ENCODE data around the gene CKLF.

Gene CKLF

GRCh38 chr16:66598111-66598510 is 45.7 kb downstream of the CKLF start:
- Histone ChIP-seq H4K5ac (ENCODE audit: low read length) (no peak overlapping the region), H3K4ac (ENCODE audit: low read depth, low read length) (no peak overlapping the region), H3K4me2 (ENCODE audit: low read length) (no peak overlapping the region), H3K18ac (ENCODE audit: low read length) (no peak overlapping the region), H2BK5ac (ENCODE audit: low read length) (no peak overlapping the region), H3K79me2 (ENCODE audit: control insufficient read depth, insufficient read depth, low read length) (no peaks in the 10 kb centered on the region), H2BK120ac (ENCODE audit: low read depth, low read length) (no peak overlapping the region), H3K56ac (ENCODE audit: low read length) (no peak overlapping the region), H3K23ac (ENCODE audit: low read length) (no peak overlapping the region), H3K4me1 (ENCODE audit: control insufficient read depth, low read depth, low read length) (no peaks in the 10 kb centered on the region), H3K27me3 (ENCODE audit: insufficient read depth, low read length, poor library complexity) (no peaks in the 10 kb centered on the region), H3K27ac (ENCODE audit: low read depth, low read length) (no peak overlapping the region), H3K79me1 (ENCODE audit: low read length) (no peaks in the 10 kb centered on the region), H4K8ac (ENCODE audit: low read depth, low read length) (no peak overlapping the region), H2AK5ac (ENCODE audit: low read length) (no peak overlapping the region), H3K36me3 (ENCODE audit: control insufficient read depth, insufficient read depth, low read length) (no peaks in the 10 kb centered on the region), H2BK15ac (replicated peaks; ENCODE audit: low read depth) (no peak overlapping the region), H3K9ac (ENCODE audit: low read length) (no peak overlapping the region), H3K4me3 (ENCODE audit: low read length) (no peak overlapping the region)
- WGBS (ENCODE audit: extremely low coverage, insufficient coverage, low lambda C conversion rate) = no CpG with 5 or more reads among the region's 3 CpGs
- DNase-seq = no peak

DNA sequence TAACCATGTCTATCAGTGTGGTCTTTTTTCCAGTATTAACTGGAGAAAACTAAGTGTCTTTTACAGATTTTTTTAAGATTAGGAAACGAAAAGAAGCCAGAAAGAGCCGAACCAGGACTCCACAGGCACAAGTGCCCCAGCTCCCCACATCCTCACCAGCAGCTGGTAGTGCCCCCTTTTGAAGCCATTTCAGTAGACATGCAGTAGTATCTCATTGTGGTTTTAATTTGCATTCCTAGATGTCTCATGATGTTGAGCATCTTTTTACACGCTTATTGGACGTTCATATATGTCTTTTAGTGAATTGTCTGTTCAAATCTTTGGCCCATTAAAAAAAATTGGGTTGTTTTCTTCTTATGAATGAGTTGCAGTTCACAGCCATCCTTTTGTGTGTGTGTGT is 47.4 kb downstream of the CKLF start:
- H3K27me3 ChIP-seq (ENCODE audit: insufficient read depth, low read length, poor library complexity) = no peaks in the 10 kb centered on the region
- H3K9ac ChIP-seq (ENCODE audit: low read length) = no peak overlapping the region
- no peak overlapping the region for H4K5ac ChIP-seq (ENCODE audit: low read length)
- H2BK120ac ChIP-seq (ENCODE audit: low read depth, low read length) = no peak overlapping the region
- no peak overlapping the region for H3K56ac ChIP-seq (ENCODE audit: low read length)
- H3K27ac ChIP-seq (ENCODE audit: low read depth, low read length) = no peak overlapping the region
- no peak overlapping the region for H2BK15ac ChIP-seq (replicated peaks; ENCODE audit: low read depth)
- no peak overlapping the region for H3K4me3 ChIP-seq (ENCODE audit: low read length)
- H2BK5ac ChIP-seq (ENCODE audit: low read length) = no peak overlapping the region
- no peak overlapping the region for H3K18ac ChIP-seq (ENCODE audit: low read length)
- H4K8ac ChIP-seq (ENCODE audit: low read depth, low read length) = no peak overlapping the region
- H3K23ac ChIP-seq (ENCODE audit: low read length) = no peak overlapping the region
- DNase-seq = no peak
- no peak overlapping the region for H3K4me2 ChIP-seq (ENCODE audit: low read length)
- no peaks in the 10 kb centered on the region for H3K36me3 ChIP-seq (ENCODE audit: control insufficient read depth, insufficient read depth, low read length)
- no peak overlapping the region for H3K4ac ChIP-seq (ENCODE audit: low read depth, low read length)
- no peaks in the 10 kb centered on the region for H3K4me1 ChIP-seq (ENCODE audit: control insufficient read depth, low read depth, low read length)
- no CpG with 5 or more reads among the region's 4 CpGs for WGBS (ENCODE audit: extremely low coverage, insufficient coverage, low lambda C conversion rate)
- H3K79me1 ChIP-seq (ENCODE audit: low read length) = no peaks in the 10 kb centered on the region
- H3K79me2 ChIP-seq (ENCODE audit: control insufficient read depth, insufficient read depth, low read length) = no peaks in the 10 kb centered on the region
- no peak overlapping the region for H2AK5ac ChIP-seq (ENCODE audit: low read length)

DNA sequence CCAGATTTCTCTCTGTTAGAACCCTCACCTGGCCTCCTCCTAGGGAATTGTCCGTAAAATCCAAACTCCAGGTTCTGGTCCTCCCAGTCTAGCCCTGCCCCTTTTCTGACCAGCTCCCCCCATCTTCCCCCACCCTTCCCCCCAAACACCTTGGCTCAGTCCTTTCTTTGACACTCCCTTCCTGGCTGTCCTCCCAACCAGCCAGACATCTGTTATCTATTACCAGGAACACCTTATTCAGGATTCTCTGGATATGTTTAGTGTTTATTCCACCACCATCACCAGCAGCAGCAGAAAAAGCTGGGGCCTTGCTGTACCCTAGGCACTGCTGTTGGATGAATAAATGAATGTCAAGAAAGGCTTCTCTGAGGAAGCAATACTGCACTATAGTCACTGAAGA is 48.1 kb downstream of the CKLF start:
- Histone ChIP-seq H3K79me1 (ENCODE audit: low read length) (no peaks in the 10 kb centered on the region), H3K27ac (ENCODE audit: low read depth, low read length) (no peak overlapping the region), H3K9ac (ENCODE audit: low read length) (no peak overlapping the region), H3K4me1 (ENCODE audit: control insufficient read depth, low read depth, low read length) (no peaks in the 10 kb centered on the region), H3K27me3 (ENCODE audit: insufficient read depth, low read length, poor library complexity) (no peaks in the 10 kb centered on the region), H3K18ac (ENCODE audit: low read length) (no peak overlapping the region), H3K56ac (ENCODE audit: low read length) (no peak overlapping the region), H2AK5ac (ENCODE audit: low read length) (no peak overlapping the region), H3K23ac (ENCODE audit: low read length) (no peak overlapping the region), H3K79me2 (ENCODE audit: control insufficient read depth, insufficient read depth, low read length) (no peaks in the 10 kb centered on the region), H2BK120ac (ENCODE audit: low read depth, low read length) (no peak overlapping the region), H3K4me2 (ENCODE audit: low read length) (no peak overlapping the region), H3K4me3 (ENCODE audit: low read length) (no peak overlapping the region), H2BK5ac (ENCODE audit: low read length) (no peak overlapping the region), H4K8ac (ENCODE audit: low read depth, low read length) (no peak overlapping the region), H2BK15ac (replicated peaks; ENCODE audit: low read depth) (no peak overlapping the region), H3K4ac (ENCODE audit: low read depth, low read length) (no peak overlapping the region), H4K5ac (ENCODE audit: low read length) (no peak overlapping the region), H3K36me3 (ENCODE audit: control insufficient read depth, insufficient read depth, low read length) (no peaks in the 10 kb centered on the region)
- WGBS (ENCODE audit: extremely low coverage, insufficient coverage, low lambda C conversion rate) = no CpG with 5 or more reads among the region's 1 CpG
- DNase-seq = no peak

DNA sequence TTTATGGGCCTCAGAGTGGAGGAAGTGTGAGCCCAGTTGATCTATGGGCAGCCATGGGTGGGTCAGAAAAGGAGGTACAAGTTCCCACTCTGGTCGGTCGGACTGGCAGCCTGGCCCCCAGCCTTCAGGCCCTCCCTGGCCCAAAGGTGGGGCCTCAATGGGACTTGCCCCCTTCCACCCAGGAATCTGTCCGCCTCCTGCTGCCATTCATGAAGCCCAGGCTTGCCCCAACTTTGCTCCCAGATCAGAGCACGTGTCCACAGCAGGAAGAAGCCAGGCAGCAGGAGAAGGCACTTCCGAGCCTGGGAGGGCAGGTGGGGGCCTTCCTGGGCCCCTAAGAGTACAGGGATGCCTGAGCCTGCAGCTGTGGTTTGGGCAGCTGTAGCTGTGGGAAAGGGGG is 49.1 kb downstream of the CKLF start:
- Histone ChIP-seq H3K9ac (ENCODE audit: low read length) (no peak overlapping the region), H2BK5ac (ENCODE audit: low read length) (no peak overlapping the region), H3K18ac (ENCODE audit: low read length) (no peak overlapping the region), H3K4me3 (ENCODE audit: low read length) (no peak overlapping the region), H2BK15ac (replicated peaks; ENCODE audit: low read depth) (no peak overlapping the region), H3K36me3 (ENCODE audit: control insufficient read depth, insufficient read depth, low read length) (no peaks in the 10 kb centered on the region), H2AK5ac (ENCODE audit: low read length) (no peak overlapping the region), H4K5ac (ENCODE audit: low read length) (no peak overlapping the region), H3K23ac (ENCODE audit: low read length) (no peak overlapping the region), H3K79me1 (ENCODE audit: low read length) (no peaks in the 10 kb centered on the region), H3K4me2 (ENCODE audit: low read length) (no peak overlapping the region), H3K56ac (ENCODE audit: low read length) (no peak overlapping the region), H3K4ac (ENCODE audit: low read depth, low read length) (no peak overlapping the region), H3K79me2 (ENCODE audit: control insufficient read depth, insufficient read depth, low read length) (peaks cover 2% of the 10 kb centered on the region), H3K27me3 (ENCODE audit: insufficient read depth, low read length, poor library complexity) (no peaks in the 10 kb centered on the region), H3K4me1 (ENCODE audit: control insufficient read depth, low read depth, low read length) (peaks cover 2% of the 10 kb centered on the region), H3K27ac (ENCODE audit: low read depth, low read length) (no peak overlapping the region), H2BK120ac (ENCODE audit: low read depth, low read length) (no peak overlapping the region), H4K8ac (ENCODE audit: low read depth, low read length) (no peak overlapping the region)
- no CpG with 5 or more reads among the region's 5 CpGs for WGBS (ENCODE audit: extremely low coverage, insufficient coverage, low lambda C conversion rate)
- DNase-seq = no peak

DNA sequence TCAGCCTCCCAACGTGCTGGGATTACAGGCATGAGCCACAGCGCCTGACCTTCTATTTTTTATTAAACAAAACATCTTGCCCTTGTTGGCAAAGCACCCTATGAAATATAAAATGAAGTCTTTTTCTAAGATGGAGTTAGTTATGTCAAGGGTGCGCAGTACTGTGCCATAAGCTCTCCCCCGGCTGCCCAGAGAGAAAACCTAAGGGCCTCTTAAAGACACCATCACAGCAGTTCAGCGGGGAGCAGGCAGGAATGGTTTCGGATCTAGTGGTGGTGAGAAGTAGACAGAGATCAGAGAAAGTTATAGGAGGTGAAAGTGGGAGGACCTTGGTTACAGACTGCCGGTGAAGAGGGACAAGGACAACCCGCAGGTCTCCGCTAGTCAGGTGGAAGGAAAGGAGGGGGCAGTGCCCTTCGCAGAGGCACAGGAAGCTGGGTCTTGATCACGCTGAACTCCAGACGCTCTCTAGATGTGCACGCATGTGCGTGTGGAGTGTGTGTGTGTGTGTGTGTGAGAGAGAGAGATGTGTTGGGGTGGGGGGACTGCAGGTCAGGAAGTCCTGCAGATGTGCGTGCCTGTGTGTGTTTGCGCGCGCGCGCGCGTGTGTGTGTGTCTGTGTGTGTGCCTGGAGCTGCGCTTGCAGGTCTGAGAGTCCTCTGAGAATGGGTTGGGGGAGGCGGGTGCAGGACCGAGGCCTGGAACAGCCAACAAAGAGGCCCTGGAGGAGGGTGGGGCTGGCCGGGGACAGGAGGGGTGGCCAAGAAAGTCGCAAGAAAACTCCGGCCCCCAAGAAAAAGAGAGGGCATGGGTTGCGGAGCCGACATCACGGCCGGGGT is 51.4 kb downstream of the CKLF start:
- Histone ChIP-seq H3K79me1 (ENCODE audit: low read length) (peaks cover 3% of the 10 kb centered on the region), H4K5ac (ENCODE audit: low read length) (no peak overlapping the region), H3K4me3 (ENCODE audit: low read length) (peak overlapping the region; percentile 62), H2BK5ac (ENCODE audit: low read length) (peak overlapping the region; percentile 22), H3K4ac (ENCODE audit: low read depth, low read length) (no peak overlapping the region), H3K4me1 (ENCODE audit: control insufficient read depth, low read depth, low read length) (peaks cover 3% of the 10 kb centered on the region), H3K18ac (ENCODE audit: low read length) (peak overlapping the region; percentile 44), H3K27me3 (ENCODE audit: insufficient read depth, low read length, poor library complexity) (no peaks in the 10 kb centered on the region), H2BK120ac (ENCODE audit: low read depth, low read length) (no peak overlapping the region), H2BK15ac (replicated peaks; ENCODE audit: low read depth) (no peak overlapping the region), H3K9ac (ENCODE audit: low read length) (peak overlapping the region; percentile 85), H4K8ac (ENCODE audit: low read depth, low read length) (no peak overlapping the region), H3K4me2 (ENCODE audit: low read length) (peak overlapping the region; percentile 95), H2AK5ac (ENCODE audit: low read length) (no peak overlapping the region), H3K36me3 (ENCODE audit: control insufficient read depth, insufficient read depth, low read length) (no peaks in the 10 kb centered on the region), H3K27ac (ENCODE audit: low read depth, low read length) (peak overlapping the region; percentile 68), H3K56ac (ENCODE audit: low read length) (peak overlapping the region; percentile 96), H3K79me2 (ENCODE audit: control insufficient read depth, insufficient read depth, low read length) (peaks cover 5% of the 10 kb centered on the region), H3K23ac (ENCODE audit: low read length) (no peak overlapping the region)
- peak; percentile 87 for DNase-seq
- no CpG with 5 or more reads among the region's 32 CpGs for WGBS (ENCODE audit: extremely low coverage, insufficient coverage, low lambda C conversion rate)

Data from mesendoderm (in vitro differentiated cells).